HG02970 (cell line): ENCODE results near the gene CD99L2.

Experiments used
- ATAC-seq: cut with Tn5 transposase; IDR thresholded peaks from one replicate; pipeline ENCODE4 v1.9.1; 2021; ENCODE audit warnings: mild to moderate bottlenecking, moderate library complexity, moderate number of reproducible peaks; ENCODE audit not compliant: unreplicated experiment, low FRiP score

The CD99L2 gene

GRCh38 chrX:150813922-150814321 is 84.5 kb downstream of the CD99L2 start:
- ATAC-seq = no peak

DNA sequence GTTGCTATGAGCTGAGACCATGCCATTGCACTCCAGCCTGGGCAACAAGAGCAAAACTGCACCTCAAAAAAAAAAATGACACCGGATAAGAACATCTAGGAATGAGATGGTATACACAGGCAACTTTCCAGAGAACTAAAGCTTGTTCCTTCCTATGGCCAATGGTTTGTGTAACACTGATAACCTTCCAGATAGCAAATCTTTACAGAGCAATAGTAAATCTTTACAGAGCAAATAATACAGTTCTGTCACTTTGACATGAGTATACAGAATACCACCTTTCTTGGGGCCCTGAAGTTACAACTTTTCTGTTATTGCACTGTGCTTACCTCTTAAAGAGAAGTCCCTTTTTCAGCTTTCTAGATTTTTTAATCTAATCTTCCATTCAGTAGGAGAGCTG is 91.6 kb downstream of the CD99L2 start:
- no peak for ATAC-seq

- no peak for ATAC-seq
These were observed 92.7 kb downstream of the CD99L2 start for GRCh38 chrX:150805736-150806135.

- no peak for ATAC-seq
These were observed 105.4 kb downstream of the CD99L2 start for GRCh38 chrX:150792949-150793527.

- ATAC-seq = no peak
These were observed 108.4 kb downstream of the CD99L2 start for GRCh38 chrX:150790021-150790420.

- no peak for ATAC-seq
These were observed 116.8 kb downstream of the CD99L2 start for GRCh38 chrX:150781677-150782076.

GRCh38 chrX:150779385-150779784 is 119.1 kb downstream of the CD99L2 start:
- ATAC-seq = no peak

GRCh38 chrX:150777328-150777992 is 121.0 kb downstream of the CD99L2 start:
- no peak for ATAC-seq

DNA sequence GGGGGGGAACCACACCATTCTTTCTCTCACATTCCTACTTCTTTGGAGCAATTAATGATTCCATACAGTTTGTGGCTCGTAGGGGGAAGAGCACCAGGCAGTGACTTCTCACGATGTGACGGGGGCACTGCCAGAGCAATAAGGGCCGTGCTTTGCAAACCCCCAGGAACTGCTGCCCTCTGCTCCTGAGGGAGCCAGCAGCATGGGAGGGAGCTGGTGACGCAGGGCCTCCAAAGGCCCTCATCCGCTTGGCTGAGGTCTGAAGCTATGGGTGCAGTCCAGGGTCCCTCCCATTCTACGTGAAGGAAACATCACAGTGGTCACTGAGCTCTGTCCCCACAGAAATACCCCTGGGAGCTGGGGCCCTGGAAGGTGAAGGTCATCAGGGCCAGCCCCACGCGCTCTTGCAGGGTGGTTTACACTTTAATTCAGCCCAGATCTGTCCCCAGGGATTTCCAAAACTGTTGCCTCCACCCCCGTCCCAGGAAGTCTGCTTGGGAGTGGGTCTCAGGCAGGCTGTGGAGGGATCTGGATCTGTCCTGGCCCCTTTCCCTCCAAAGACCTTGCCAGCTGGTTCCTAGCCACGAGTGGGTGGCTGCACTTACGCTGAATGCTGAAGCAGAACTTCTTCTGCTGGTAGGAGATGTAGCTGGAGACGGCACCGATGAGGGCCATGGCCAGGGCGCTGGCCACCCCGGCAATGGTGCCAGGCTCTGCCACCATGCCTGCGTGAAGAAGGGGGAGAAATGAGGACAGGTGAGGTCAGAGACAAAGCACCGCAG is 122.7 kb downstream of the CD99L2 start:
- no peak for ATAC-seq

DNA sequence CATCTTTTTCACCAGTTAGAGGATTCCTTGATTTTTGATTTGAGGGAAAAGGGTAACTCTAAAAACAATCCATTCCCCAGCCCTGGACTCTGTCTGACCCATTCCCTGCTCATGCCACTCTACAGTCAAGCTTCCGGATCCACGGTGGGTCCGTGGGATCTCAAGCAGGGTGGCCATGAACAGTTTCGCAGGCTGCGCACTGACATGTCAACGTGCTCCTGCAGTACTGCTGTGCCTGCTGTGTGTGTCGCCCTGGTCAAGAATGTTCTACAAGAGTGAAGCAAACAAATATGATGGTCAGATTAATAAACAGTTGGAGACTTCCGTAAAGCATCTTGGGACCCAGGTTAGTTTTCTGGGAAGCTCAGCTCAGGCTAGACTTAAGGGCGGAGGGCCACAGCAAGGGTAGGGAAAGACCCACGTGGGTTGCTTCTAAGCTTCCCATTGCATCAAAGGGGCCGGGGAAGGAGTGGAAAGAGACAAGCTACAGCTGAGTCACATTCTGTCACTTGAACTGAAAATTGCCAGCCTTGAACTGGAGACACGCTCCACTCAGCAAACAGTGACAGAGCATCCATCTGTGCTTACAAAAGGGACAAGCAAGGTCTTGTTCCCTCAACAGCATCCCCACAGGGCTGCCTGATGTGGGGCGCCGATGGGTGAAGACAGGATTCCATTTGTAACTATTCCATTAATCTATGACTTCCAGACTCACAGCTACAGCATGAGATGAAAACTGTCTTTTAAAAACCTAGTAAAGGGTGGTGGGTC is 123.5 kb downstream of the CD99L2 start:
- ATAC-seq = no peak

GRCh38 chrX:150773634-150774033 is 124.8 kb downstream of the CD99L2 start:
- ATAC-seq = no peak

GRCh38 chrX:150773117-150773516 is 125.4 kb downstream of the CD99L2 start:
- ATAC-seq = no peak

DNA sequence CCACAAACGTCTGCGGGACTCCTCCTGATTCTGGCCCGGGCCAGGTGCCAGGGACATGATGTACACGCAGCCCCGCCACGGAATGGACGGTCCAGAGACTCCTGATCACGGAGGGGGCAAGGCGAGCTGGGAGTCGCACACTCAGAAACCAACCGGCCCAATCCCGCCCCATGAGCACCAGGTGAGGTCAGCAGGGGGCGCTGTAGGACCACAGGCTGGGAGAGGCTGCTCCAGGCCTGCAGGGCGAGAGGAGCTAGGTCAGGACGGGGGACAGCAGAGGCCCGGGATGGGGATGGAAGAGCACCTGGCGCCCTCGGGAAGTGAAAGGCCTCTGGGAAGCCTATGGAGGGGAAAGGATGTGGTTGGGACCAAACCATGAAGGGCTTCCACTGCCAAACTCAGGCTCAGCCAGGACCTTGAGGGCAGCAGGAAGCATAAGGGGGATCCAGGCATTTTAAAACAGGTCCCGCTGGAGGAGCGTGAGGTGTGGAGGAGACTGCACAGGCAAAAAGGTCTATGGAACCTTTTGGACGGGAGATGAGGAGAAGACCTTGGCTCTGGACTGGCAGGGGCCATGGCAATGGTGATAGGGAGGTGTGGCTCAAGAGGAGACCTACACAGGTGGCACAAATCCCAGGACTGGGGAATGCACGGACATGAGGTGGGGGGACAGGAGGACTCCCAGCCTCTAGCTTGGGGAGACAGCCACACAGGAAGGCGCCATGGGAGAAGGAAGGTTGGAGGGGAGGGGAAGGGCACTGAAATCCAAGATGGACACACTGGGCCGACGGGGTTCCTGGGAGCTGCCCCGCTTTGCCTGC is 126.1 kb downstream of the CD99L2 start:
- ATAC-seq = no peak

DNA sequence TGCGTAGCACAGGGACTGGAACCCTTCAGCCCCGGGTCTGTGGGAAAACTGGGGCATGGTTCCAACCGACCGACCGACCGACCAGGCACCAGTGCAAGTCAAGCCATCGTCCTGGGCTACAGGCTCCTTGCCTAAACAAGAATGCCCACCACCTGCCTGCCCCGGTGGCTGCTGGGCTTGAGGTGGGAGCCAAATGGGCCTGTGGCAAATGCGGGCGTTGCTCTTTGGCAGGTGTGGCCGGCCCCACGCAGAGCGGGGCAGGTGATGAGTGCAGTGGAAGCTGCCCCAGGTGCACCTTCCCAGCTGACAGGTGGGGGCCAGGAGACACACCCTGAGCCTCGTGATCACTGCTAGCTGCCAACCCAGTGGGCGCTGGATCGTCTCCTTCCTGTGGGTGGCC is 127.4 kb downstream of the CD99L2 start:
- ATAC-seq = no peak

DNA sequence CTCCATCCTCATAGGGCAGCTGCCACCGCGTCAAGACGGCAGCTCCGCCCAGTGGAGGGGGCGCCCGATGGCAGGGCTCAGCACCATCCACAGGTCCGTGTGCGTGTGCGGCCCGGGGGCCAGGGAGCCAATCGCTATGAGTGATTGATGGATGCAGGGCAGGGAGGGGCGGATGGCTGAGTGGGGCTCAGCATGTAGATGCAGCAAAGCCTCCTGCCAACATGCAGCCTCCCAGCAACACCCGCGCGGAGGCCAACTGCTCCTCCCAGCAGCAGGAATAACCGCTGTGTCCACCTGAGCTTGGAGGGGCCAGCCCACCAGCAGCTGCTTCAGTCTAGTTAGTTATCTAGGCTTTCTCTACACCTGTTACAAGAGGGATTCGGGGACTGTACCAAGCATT is 127.8 kb downstream of the CD99L2 start:
- ATAC-seq = no peak

DNA sequence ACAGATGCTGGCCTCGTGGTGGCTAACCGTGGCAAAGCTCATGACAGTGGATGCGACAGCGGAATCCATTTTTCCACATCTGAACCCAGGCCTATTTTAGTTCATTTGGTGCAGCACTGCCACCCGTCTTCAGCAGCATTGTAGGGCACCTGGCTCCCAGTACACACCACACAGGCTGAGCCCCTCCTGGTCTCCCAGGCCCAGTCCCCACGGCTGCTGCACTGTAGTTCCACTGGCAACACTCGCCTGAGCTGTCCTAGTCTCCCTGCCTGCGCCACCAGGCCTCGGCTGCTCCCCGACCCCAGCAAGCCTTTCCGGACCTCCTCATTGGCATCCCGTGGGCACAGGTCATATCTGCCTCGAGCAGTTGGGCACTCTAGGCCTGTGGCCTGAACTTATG is 129.1 kb downstream of the CD99L2 start:
- no peak for ATAC-seq

- ATAC-seq = no peak
These were observed 129.8 kb downstream of the CD99L2 start for GRCh38 chrX:150768580-150769190.

DNA sequence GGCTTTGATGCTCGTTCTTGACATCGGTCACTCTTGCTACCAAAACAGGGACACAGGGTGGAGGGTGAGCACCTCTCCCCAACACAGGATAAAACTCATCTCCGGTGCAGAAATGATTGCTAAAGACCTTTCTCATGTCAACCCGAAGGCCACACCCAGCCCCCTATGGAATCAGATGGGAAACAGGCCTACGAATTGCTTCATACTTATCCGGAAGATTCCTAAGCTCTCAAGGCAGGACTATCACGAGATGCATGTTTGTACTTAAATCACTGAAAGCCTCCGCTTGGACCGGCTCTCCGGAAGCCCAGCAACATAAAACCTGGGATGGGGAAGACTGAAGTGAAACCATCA is 130.4 kb downstream of the CD99L2 start:
- ATAC-seq = no peak

- no peak for ATAC-seq
These were observed 130.9 kb downstream of the CD99L2 start for GRCh38 chrX:150767475-150768131.
